Fibroblast of lung (primary cell): ENCODE results near the gene HSD17B12. TPM values are rescaled to one million over a fixed set of nuclear protein-coding genes. Genes with fewer than 3 reads are reported as not detected.
A peak's percentile ranks its signal among the peaks of the same experiment; 100 is the strongest.

Experiments
- DNase-seq, 2 donors: peaks; one replicate each; pipeline versions ENCODE4 v3.0.0 to v3.0.0-alpha.2; 2010; ENCODE audit warnings: low read depth in 2 of 2
- H2AFZ ChIP-seq: 2 replicates; pipeline ENCODE4 v1.5.1; 2012; ENCODE audit warnings: low read length, control low read depth, inconsistent platforms
- H3K27ac ChIP-seq: 2 replicates; pipeline ENCODE4 v1.5.1; 2011; ENCODE audit warnings: low read length, control low read depth; ENCODE audit not compliant: insufficient read depth
- H3K27me3 ChIP-seq: 2 replicates; pipeline ENCODE4 v1.5.1; 2011; ENCODE audit warnings: mild to moderate bottlenecking, low read length; ENCODE audit not compliant: control insufficient read depth, insufficient read depth
- H3K36me3 ChIP-seq: 2 replicates; pipeline ENCODE4 v1.5.1; 2011; ENCODE audit warnings: low read length; ENCODE audit not compliant: control insufficient read depth, insufficient read depth
- H3K4me1 ChIP-seq: 2 replicates; pipeline ENCODE4 v1.5.1; 2011; ENCODE audit warnings: low read length; ENCODE audit not compliant: control insufficient read depth, insufficient read depth; ENCODE audit errors: extremely low read depth
- H3K4me2 ChIP-seq: 2 replicates; pipeline ENCODE4 v1.5.1; 2011; ENCODE audit warnings: low read length, control low read depth; ENCODE audit not compliant: insufficient read depth; ENCODE audit errors: extremely low read depth
- H3K4me3 ChIP-seq, 4 experiments: fragments of 200-600 bp in 1 of 4; sonication (generic) in 1 of 4; replicated peaks in 1 of 4; 2 replicates each; pipeline ENCODE4 v1.5.1; 2011 to 2016; ENCODE audit warnings: low read length in 4 of 4, low read depth in 3 of 4, mild to moderate bottlenecking in 3 of 4, control low read depth in 2 of 4, inconsistent platforms in 1 of 4, mixed read lengths in 1 of 4; ENCODE audit not compliant: insufficient read depth in 1 of 4; ENCODE audit errors: control extremely low read depth in 1 of 4
- H3K79me2 ChIP-seq: 2 replicates; pipeline ENCODE4 v1.5.1; 2012; ENCODE audit warnings: mild to moderate bottlenecking, low read length, inconsistent platforms; ENCODE audit not compliant: control insufficient read depth, insufficient read depth
- H3K9ac ChIP-seq: 2 replicates; pipeline ENCODE4 v1.5.1; 2011; ENCODE audit warnings: mild to moderate bottlenecking, low read length, control low read depth; ENCODE audit not compliant: insufficient read depth
- H3K9me3 ChIP-seq: 2 replicates; pipeline ENCODE4 v1.5.1; 2012; ENCODE audit warnings: low read depth, low read length; ENCODE audit not compliant: control insufficient read depth, insufficient read depth
- H4K20me1 ChIP-seq: 2 replicates; pipeline ENCODE4 v1.5.1; 2011; ENCODE audit warnings: low read length; ENCODE audit not compliant: control insufficient read depth, insufficient read depth; ENCODE audit errors: extremely low read depth
- EZH2 ChIP-seq: IDR thresholded peaks from 2 replicates; pipeline ENCODE4 v1.5.1; 2012; ENCODE audit warnings: low read length, control low read depth, mild to moderate bottlenecking; ENCODE audit errors: missing control alignments
- polyA plus RNA-seq, 2 donors: library from polyadenylated mRNA; depleted of rRNA in 1 of 2; stranded (reverse) in 1 of 2; unstranded in 1 of 2; fragments of >200 nt; gene quantifications; 2 replicates each; pipeline ENCODE4 v1.2.1, GENCODE V29; 2011 to 2012; ENCODE audit warnings: missing spikeins in 1 of 2
- total RNA-seq: library from RNA; depleted of rRNA; stranded (reverse); fragments of >200 nt; gene quantifications from 2 replicates; pipeline ENCODE4 v1.2.1, GENCODE V29; 2014
- TF ChIP-seq, protein P1 (sequence below), 2 donors: IDR thresholded peaks in 1 of 2; conservative IDR thresholded peaks in 1 of 2; 1 replicate in 1 of 2; 2 replicates in 1 of 2; pipeline ENCODE4 v1.5.1; 2011 to 2012; ENCODE audit warnings: low read length in 2 of 2, control low read depth in 1 of 2, inconsistent platforms in 1 of 2, low read depth in 1 of 2, mild to moderate bottlenecking in 1 of 2

The HSD17B12 gene
- total and polyA plus RNA-seq, 2 donors (not counting 1 experiment from before 2014, with no cell fraction given), result 95.4 to 122 TPM

DNA sequence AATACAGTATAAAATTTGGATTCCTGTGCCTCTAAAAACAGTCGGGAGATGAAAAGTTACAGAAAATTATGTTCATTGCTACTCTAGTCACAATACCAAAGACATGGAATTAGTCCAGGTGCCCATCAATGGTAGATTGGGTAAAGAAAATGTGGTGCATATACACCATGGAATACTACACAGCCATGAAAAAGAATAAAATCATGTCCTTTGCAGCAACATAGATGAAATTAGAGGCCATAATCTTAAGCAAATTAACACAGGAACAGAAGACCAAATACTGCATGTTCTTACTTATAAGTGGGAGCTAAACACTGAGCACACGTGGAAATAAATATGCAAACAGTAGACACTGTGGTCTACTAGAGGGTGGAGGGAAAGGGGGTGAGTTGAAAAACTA, 67.6 kb downstream of the HSD17B12 start:
- H3K79me2 ChIP-seq, result no peaks in the 10 kb centered on the region
- DNase-seq, result no peak
- H3K9me3 ChIP-seq, result no peaks in the 10 kb centered on the region
- TF ChIP-seq EZH2, result no peak
- TF ChIP-seq, protein P1, sequence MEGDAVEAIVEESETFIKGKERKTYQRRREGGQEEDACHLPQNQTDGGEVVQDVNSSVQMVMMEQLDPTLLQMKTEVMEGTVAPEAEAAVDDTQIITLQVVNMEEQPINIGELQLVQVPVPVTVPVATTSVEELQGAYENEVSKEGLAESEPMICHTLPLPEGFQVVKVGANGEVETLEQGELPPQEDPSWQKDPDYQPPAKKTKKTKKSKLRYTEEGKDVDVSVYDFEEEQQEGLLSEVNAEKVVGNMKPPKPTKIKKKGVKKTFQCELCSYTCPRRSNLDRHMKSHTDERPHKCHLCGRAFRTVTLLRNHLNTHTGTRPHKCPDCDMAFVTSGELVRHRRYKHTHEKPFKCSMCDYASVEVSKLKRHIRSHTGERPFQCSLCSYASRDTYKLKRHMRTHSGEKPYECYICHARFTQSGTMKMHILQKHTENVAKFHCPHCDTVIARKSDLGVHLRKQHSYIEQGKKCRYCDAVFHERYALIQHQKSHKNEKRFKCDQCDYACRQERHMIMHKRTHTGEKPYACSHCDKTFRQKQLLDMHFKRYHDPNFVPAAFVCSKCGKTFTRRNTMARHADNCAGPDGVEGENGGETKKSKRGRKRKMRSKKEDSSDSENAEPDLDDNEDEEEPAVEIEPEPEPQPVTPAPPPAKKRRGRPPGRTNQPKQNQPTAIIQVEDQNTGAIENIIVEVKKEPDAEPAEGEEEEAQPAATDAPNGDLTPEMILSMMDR (conservative IDR thresholded peaks at IDR 0.05 in 1 of 2, IDR thresholded peaks at IDR 0.05 in 1 of 2; ENCODE audit: low read depth in 1 of 2, low read length in 2 of 2), result no peak
- H3K4me2 ChIP-seq, result no peak overlapping the region
- H3K27me3 ChIP-seq, result no peaks in the 10 kb centered on the region
- no peak overlapping the region for H3K27ac ChIP-seq
- H3K36me3 ChIP-seq, result peaks cover 2% of the 10 kb centered on the region
- no peaks in the 10 kb centered on the region for H4K20me1 ChIP-seq
- no peak overlapping the region for H2AFZ ChIP-seq
- H3K4me3 ChIP-seq, result no peak overlapping the region
- no peaks in the 10 kb centered on the region for H3K4me1 ChIP-seq
- H3K9ac ChIP-seq, result no peak overlapping the region

DNA sequence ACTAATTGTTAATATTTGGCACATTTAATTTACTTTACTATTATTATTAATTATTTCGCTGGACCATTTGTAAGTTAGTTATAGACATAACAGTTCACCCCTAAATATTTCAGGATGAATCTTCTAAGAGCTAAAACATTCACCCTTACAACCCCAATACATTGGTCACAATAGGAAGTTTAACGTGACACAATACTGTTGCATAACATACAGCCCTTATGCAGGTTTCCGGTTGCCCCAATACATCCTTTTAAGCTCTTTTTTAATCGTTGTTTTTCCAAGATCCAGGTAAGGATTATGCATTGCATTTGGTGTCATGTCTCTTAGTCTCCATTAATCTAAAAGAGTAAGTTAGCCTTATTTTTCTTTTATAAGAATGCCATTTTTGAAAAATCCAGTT, 71.2 kb downstream of the HSD17B12 start:
- Histone ChIP-seq H3K9ac (no peak overlapping the region), H3K4me1 (no peaks in the 10 kb centered on the region), H4K20me1 (no peaks in the 10 kb centered on the region), H2AFZ (no peak overlapping the region), H3K4me2 (no peak overlapping the region), H3K27ac (no peak overlapping the region), H3K36me3 (no peaks in the 10 kb centered on the region), H3K9me3 (no peaks in the 10 kb centered on the region), H3K4me3 (no peak overlapping the region), H3K27me3 (no peaks in the 10 kb centered on the region), H3K79me2 (no peaks in the 10 kb centered on the region)
- DNase-seq, result no peak
- TF ChIP-seq, protein P1 (conservative IDR thresholded peaks at IDR 0.05 in 1 of 2, IDR thresholded peaks at IDR 0.05 in 1 of 2; ENCODE audit: low read depth in 1 of 2, low read length in 2 of 2), result no peak

DNA sequence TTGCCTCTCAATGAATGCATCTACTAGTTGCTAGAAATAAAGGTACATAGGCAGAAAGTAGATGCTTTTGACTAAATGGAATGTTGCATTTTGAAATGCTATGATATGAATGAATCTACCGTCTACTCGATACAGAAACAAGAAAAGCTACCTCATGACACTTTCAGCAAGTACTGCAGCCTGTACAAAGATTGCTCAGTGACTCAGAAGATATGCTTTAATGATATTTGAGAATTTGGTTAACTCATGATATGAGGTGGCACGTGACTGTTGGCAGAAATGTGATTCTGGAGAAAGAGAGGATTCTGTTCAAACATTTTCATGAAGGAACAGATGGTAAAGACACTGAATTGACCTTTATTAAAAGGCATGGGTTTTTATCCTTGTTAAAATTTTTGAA, 76.0 kb downstream of the HSD17B12 start:
- H3K27ac ChIP-seq, result no peak overlapping the region
- peak; percentile 59 to 62 for DNase-seq
- H3K9me3 ChIP-seq, result no peaks in the 10 kb centered on the region

More for the DNA sequence above, 76.0 kb downstream of the HSD17B12 start:
- no peak overlapping the region for H3K9ac ChIP-seq
- H3K36me3 ChIP-seq, result no peaks in the 10 kb centered on the region
- H3K4me2 ChIP-seq, result no peak overlapping the region
- no peaks in the 10 kb centered on the region for H3K79me2 ChIP-seq
- H3K4me3 ChIP-seq, result no peak overlapping the region
- no peaks in the 10 kb centered on the region for H3K4me1 ChIP-seq
- TF ChIP-seq EZH2, result no peak
- TF ChIP-seq, protein P1 (conservative IDR thresholded peaks at IDR 0.05 in 1 of 2, IDR thresholded peaks at IDR 0.05 in 1 of 2; ENCODE audit: low read depth in 1 of 2, low read length in 2 of 2), result no peak
- H2AFZ ChIP-seq, result no peak overlapping the region
- no peaks in the 10 kb centered on the region for H3K27me3 ChIP-seq
- H4K20me1 ChIP-seq, result no peaks in the 10 kb centered on the region
